GM12891 (cell line): ENCODE data around the gene DMRT3.

Experiments used
- POLR2A ChIP-seq: IDR thresholded peaks from 2 replicates; pipeline ENCODE4 v1.6.1; 2011; ENCODE audit warnings: low read depth, low read length, control low read depth
- POLR2AphosphoS5 ChIP-seq: IDR thresholded peaks from 2 replicates; pipeline ENCODE4 v1.6.1; 2011; ENCODE audit warnings: low read depth, low read length, control low read depth
- POU2F2 ChIP-seq: IDR thresholded peaks from 2 replicates; pipeline ENCODE4 v1.6.1; 2011; ENCODE audit warnings: low read depth, mild to moderate bottlenecking, control low read depth, low read length, moderate library complexity
- SPI1 ChIP-seq: IDR thresholded peaks from 2 replicates; pipeline ENCODE4 v1.6.1; 2011; ENCODE audit warnings: low read depth, low read length, control low read depth
- TAF1 ChIP-seq: IDR thresholded peaks from 2 replicates; pipeline ENCODE4 v1.6.1; 2011; ENCODE audit warnings: low read depth, low read length, control low read depth

DNA sequence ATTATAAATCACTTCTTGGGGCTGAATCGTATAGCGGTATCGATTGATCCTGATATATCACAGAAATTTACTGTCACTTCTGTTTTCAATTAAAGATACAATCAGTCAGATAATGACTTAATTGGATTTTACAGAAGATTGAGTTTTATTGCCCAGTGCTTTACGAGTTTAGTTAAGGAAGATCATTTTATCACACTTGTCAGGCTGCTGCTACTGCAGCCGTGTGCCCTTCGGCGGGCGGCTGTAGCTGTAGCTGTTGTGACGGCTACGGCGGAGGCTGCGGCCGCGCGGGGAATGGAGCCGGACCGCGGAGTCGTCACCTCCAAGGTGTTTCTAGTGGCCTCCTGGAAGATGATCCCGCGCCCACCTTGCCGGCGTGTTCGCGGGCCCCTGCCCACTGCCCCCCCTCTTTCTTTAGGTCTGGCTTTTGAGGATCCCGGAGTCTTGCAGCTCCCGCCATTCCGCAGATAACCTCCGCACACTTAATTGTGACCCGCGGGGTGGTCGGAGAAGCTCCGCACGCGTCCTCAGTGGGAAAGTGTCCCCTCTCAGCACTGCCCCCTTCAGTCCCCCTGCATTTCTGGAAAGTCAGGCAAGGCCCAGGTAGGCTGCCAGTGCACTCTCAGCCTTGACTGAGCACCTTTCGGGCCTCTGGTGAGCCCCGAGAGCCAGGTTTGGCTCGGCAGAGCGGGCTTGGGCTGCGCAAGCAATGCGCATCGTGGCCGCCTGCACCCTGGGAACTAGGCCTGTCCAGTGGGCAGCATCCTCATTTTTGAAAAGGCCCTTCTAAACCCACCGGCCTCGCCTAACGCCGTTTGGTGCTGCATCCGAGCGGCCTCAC, 6.9 kb upstream of the DMRT3 start:
- TF ChIP-seq POLR2AphosphoS5 (no peak), POLR2A (no peak), POU2F2 (no peak), SPI1 (no peak), TAF1 (no peak)
